COLO829 (cell line): ENCODE measurements around the gene LMX1A.

Source experiments
- DNase-seq: peaks from one replicate; pipeline ENCODE4 v3.0.0; 2012; ENCODE audit warnings: low spot score

The LMX1A gene

DNA sequence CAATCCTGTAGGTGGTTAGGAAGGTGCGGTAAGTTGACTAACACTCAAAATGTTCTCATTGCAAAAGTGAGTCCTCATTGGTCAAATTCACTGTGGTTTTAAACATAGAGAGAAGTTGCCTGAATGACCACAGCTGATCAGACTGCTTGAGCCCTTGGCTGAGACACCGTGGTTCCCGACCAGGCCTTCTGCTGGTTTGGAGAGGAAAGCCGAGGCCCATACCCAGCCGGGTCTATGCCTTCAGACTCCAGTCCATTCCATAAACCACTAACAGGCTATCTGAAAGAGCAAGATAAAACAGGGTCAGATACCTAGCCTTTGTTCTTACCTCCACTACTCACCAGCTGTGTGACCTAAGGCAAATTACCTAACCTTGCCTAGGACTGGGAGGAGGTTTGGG lies 133.9 kb downstream of the LMX1A start:
- no peak for DNase-seq

DNA sequence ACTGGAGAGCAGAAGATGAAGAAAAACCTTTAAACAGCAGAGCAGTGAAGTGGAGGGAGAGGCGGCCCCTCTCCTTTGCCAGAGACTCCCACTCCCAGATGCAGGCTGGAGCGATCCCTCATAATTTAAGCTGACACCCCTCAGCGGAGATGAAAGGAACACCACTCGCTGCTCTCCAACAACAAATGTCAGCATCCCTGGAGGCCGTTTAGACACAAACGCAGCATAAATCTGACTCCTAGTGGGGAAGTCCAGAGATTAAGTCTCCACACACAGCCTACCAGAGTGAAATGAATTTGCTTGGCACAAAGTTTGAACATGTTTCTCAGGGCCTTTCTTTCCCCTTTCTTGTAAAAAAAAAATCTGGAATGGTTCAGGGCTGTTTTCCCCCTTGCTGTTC lies 137.8 kb downstream of the LMX1A start:
- no peak for DNase-seq

DNA sequence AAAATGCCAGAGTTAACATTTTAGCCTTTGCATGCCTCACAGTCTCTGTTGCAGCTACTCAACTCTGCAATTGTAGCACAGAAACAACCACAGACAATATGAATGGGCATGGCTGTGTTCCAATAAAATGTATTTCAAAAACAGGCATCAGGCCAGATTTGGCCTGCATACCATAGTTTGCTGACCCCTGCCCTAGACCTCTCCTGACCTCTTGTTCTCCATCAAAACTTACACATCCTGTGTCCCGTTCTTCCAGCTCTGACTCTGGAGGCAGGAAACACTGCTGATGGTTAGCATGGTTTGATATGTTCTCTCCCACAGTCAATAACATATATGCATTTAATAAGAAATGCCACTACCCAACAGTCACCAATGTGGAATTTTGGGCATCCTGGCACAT lies 138.6 kb downstream of the LMX1A start:
- no peak for DNase-seq

DNA sequence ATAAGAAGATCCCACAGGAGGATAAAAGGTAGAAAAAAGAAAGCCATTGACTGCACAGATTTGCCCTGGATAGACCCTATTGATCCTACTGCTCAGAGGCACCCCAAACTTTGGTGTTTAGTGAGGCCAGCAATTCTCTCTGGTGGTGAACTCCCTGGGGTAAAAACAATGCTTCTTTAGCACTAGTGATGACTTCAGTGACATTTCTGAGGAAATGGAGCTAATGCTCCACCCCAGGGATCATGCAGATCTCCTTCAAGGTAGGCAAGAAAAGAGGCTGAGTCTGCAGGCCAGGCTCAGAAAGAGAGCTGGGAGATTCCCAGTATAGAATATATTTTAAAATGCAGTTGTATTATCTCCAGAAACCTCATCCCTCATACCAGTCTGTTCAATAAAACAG lies 140.3 kb downstream of the LMX1A start:
- DNase-seq, result no peak

DNA sequence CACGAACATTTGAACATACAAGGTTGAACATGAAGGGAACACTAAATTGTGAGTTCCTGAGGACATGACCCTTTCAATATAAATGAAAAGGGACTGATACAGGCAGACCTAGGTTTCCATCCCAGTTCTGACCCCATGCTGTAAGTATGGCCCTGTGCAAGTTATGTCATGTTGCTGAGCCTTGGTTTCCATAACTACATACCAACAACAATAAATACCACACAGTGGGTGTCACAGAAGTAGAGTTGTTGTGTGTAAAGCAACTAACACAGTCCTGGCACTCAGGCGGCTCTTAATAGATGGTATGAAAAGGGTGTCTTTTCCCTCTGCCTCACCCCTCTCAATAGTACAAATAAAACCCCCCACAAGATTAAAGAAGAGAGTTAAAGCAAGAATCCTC lies 140.8 kb downstream of the LMX1A start:
- DNase-seq, result no peak

DNA sequence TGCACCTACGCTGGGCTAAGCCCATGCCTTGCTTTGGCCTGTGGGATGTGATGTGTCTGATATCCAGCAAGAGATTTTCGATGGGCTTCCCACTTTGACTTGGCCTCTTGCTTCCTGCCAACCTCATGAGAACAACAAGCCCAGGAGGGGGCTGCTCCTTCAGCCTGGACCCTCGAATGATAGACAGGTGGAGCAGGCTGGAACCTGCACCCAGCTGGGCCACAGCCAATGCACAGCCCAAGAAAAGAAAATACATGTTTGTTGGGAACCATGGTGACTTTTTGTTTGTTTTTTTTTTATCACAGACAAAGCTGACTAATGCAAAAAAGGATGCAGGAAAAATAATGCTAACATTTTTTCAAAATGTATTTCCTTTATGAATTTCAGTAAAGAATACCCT lies 144.3 kb downstream of the LMX1A start:
- no peak for DNase-seq

DNA sequence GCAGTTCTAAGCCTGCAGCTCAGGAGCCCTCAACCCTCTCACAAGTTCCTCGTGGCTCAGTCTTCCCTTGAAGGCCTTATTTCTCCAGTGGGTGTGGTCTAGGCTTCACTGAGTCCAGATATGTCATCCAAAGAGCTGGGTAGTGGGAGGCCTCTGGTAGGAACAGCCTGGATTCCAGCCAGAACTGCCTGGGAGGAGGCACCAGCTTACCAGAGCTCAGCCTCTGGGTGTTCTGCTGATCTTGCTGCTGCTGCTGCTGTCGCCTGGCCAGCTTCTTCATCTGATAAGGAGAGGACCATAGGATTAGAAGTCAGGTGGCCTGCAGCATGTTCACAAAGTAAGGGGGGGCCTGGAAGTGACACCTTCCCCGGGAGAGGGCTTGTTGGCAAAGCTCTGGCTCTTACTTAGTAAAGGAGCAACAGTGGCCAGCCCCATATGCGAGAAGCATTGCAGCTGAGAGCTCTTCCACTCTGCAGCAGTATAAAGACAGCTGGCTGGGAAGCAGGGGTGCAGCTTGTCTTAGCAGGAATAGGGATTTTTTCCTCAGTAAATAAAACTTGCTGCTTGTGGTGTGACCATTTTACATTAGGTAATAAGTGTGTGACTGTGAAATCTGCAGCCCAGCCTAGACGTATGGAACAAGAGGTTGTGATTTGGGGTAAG lies 148.5 kb downstream of the LMX1A start:
- DNase-seq, result no peak

DNA sequence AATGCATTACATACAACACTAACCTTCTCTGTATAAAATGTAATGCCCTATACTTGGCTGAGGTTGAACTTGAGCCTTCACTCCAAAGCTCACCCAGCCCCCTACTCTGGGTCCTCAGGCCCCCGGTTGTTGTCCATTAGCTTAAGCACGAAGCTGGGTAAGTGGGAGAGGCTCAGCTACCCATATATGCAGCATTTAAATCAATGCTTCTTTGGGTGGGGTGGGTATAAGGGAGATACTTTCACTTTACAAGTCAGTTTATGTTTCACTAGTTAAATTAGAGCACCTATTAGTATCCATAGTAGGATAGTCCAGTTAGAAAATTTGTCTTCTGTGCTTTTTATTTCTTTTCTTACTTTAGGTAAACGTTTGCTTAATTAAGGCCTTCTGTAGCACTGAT lies 151.4 kb downstream of the LMX1A start:
- DNase-seq, result no peak

DNA sequence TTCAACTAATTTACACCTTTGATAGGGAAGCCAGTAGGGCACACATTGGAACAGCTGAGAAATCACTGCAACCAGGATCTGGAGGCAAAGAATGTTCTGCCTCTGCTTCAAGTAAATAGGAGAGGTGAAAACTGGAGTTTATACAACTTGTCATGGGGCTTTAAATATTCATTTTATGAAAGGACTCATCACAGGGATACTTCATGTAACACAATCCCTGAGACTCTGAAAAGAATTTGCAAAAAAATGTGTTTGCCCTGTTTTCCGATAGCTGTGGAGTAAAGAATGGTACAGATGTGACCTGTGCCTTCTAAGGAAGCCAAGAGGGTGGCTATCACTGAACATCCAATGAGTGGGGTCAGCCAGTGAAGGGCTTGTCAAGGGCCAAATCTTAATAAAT lies 152.0 kb downstream of the LMX1A start:
- DNase-seq, result no peak

DNA sequence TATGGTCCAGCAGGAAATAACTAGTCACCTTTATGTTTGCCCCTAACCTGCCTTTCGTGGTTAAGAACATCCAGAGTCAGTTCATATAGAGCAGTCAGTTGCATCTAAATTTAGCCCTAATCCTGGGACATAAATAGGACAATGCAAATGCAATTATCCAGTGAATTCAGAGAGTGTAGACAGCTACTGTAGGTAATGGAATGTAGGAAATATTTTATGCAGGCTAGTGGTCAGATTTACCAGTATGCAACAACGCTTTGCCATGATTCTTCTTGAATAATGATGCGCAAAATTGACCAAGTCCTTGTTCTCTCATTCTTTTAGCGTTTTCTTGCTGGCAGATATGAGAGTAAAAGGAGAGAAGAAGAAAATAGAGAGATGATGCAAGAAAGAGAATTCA lies 165.4 kb downstream of the LMX1A start:
- DNase-seq, result no peak

DNA sequence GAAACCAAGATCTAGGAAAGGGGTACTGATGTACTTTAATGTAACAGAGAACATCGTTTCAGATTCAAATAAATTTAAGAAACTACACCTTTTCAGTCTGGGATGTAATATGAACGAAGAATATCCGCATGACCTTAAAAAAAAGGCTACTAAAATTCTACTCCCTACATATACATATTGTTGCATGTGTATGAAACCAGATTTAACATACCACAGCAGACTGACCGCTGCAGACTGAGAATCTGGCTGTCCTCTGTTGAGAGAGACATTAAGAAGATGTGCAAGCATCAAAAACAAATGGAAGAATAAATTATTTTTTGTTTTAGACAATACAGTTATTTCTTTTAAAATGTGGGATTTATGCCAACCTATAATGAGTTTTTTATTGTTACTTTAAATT lies 166.6 kb downstream of the LMX1A start:
- DNase-seq, result no peak

DNA sequence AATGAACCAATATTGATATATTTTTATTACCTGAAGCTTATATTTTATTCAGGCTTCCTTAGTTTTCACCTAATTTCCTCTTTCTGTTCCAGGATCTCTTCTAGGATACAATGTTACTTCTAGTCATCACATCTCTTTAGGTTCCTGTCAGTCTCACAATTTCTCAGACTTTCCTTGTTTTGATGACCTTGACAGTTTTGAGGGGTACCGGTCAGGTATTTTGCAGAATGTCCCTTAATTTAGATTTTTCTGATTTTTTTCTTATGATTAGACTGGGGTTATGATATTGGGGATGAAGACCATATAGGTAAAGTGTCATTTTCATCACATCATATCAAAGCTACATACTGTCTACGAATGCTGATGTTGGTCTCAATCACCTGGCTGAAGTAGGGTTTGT lies 167.5 kb downstream of the LMX1A start:
- DNase-seq, result no peak

DNA sequence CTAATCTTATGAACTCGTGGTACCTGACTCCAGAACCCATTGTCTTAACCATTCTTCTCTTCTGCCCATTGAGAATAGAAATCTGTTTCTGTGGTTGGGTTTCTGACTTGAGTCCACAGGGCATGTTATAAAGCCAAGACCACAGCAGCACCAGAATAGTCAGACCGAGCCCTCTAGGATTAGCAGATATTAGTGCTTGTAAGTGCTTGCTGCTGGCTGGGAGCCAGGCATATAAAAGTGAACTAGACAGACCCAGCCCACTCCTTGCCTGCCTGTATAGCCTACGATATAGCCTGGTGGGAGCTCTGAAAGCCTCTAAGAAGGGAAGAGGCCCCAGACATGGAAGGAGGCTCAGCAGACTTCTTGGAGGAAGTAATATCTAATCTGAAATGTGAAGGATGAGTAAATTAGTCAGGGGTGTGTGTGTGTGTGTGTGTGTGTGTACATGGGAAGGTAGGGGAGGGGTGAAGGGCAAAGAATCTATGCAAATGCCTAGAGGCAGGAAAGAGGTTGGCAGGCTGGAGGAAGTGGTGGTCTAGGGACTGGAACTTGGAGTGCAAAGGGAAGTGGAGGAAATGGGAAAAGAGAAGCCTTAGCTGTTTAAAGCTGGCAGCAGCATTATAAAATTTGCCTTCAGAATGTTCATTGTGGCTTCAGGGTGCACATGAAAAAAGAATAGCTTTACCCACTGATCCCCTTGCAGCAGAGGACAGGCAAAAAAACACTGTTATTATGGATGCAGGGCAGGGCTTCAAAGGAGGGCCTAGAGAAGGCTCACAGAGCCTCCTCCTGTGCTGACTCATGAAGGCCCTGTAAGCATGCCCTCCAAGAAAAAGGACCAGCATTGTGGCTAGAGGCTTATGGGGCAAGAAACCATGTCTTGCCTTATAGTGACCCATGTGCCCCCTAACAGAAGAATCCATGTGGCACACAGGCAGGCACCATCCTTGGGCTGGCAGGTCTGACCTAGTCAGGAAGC lies 169.2 kb downstream of the LMX1A start:
- DNase-seq, result no peak

DNA sequence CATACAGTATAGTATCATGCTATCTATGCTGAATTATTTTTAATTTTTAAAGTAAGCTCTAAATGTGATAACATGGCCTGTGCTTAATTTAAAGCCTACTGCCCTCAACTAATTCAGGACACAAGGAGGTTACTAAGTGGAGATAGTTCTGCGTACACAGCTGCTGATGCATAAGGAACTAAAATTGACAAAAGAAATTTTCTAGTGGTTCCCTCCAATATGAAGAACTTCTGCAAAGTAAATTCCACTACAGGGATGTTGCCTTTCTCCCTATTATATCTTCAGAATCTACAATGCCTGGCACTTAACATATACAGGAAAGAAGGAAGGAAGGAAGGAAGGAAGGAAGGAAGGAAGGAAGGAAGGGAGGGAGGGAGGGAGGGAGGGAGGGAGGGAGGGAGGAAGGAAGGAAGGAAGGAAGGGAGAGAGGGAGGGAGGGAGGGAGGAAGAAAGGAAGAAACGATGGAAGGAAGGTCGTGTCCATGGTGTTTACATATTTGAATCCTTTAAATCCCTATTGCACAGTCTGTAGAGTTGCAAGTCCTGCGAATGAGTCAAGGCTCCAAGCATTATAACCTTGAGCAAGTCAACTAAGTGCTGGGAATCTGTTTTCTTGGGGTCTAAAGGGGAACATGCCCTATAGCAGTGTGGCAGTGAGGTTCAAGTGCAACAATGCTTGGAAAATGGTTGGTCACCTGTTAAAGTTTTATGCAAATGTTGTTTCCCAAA lies 171.2 kb downstream of the LMX1A start:
- no peak for DNase-seq

DNA sequence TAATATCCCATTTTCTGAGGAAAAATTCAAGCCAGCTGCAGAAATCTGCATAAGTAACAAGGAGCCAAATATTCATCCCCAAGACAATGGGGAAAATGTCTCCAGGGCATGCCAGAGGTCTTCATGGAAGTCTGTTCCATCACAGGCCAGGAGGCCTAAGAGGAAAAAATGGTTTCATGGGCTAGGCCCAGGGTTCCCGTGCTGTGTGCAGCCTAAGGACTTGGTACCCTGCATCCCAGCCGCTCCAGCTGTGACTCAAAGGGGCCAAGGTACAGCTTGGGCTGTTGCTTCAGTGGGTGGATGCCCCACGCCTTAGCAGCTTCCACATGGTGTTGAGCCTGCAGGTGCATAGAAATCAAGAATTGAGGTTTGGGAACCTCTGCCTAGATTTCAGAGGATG lies 173.5 kb downstream of the LMX1A start:
- DNase-seq, result no peak

DNA sequence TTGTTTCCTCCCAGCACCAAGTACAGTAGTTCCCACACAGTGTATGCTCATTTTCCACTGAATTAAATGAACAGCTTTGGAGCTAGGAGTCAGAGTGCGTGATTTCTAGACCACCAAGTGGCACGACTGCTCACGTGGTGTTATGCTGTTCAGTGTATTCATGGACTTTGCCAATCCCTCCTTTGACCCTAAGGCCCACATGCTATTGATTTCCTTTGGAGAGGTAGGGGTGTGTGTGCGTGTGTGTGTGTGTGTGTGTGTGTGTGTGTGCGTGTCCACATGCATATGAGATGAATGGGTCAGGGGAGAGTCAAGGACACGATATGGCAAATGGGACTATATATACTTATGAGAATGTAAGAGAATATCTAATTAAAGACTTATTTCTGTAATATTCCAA lies 177.2 kb downstream of the LMX1A start:
- no peak for DNase-seq

DNA sequence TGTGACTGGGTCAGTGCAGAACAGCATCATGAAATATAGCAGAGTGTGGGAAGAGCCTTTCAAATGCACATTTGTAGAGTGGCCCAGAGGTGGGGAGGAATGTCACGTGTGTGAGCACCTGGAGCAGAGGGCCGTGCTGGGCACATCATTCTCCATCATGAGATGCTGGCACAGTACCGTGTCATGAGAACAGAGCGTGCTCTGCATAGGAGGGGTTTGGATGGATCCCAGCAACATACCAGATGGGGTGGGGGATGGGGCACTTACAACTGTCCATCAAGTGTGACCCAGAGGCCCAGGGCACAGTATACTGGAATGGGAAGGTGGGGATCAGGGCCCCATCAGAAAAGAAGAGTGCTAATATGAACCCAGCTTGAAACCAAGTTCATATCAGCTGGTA lies 182.0 kb downstream of the LMX1A start:
- no peak for DNase-seq

DNA sequence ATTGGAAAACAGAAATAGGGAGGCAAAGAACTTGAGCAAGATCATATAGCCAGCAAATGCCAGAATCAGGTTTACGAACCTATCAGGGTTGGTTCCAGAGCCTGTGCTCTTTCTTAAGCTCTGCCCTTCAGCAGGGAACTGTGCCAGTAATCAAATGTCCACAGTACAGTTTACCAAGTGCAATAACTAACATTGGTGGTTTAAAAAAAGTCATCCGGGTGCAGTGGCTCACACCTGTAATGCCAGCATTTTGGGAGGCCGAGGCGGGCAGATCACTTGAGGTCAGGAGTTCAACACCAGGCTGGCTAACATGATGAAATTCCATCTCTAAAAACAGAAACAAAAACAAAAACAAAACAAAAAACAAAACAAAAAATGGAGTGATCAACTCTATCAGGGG lies 182.7 kb downstream of the LMX1A start:
- DNase-seq, result no peak

DNA sequence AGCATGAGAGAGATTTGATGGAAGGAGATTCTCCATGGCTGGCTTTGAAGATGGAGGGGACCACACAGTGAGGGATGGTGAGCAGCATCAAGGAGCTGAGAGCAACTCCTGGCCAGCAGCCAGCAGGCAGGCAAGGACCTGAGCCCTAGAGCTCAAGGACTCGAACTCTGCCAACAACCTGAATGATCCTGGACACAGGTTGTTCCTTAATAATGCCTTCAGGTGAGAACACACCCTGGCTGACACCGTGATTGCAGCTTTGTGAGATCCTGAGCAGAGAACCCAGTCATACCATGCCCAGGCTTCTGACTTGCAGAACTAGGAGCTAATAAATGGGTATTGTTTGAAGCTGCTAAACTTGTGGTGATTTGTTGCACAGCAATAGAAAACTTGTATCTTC lies 183.1 kb downstream of the LMX1A start:
- no peak for DNase-seq

DNA sequence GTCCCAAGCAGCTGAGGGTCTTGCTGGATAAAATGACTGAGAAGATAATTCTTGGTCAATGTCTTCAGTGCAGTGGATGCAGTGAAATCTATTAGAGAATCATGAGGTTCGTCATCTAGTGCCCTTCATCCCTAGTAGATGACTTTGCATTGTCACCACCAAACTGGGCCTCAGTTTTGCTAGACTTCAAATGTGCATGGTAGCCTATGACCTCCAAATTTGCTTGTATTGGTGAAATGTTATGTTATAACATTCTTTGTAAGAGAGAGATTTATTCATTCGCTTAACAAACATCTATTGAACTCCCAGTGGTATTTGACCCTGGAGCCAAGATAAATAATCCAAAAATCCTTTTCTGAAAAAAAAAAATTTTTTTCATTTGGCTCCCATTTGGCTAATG lies 183.8 kb downstream of the LMX1A start:
- DNase-seq, result no peak

DNA sequence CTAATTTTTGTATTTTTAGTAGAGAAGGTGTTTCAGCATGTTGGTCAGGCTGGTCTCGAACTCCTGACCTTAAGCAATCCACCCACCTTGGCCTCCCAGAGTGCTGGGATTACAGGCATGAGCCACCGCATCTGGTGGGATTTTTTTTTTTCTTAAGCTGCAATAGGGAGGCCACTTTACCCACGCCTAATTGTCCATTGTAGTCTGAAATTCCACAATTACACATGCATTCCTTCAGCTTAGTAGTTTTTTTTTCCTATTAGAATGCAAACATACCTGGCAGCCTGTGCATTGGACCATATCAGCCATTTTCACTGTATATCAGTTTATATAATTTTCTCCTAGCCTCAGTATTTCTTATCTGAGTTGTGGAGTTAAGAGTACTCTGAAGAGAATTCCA lies 186.8 kb downstream of the LMX1A start:
- no peak for DNase-seq

DNA sequence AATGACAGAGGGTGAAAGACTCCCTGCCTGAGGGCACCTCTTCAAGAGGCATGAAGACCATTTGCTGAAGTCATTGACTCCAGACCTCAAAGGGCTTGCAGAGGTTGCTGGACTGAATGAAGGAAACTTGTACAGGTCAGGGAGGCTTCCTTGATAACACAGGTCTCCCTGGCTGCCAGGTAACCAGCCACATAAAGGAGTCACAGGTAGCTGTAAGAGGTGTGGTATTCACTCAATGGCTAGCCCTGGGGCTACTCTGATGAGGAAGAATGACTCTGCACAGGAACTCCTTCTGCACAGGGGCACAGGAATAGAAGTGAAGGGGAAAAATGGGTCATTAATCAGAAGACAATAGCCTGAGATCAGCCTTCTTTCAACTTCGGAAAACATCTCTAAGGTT lies 187.5 kb downstream of the LMX1A start:
- no peak for DNase-seq

DNA sequence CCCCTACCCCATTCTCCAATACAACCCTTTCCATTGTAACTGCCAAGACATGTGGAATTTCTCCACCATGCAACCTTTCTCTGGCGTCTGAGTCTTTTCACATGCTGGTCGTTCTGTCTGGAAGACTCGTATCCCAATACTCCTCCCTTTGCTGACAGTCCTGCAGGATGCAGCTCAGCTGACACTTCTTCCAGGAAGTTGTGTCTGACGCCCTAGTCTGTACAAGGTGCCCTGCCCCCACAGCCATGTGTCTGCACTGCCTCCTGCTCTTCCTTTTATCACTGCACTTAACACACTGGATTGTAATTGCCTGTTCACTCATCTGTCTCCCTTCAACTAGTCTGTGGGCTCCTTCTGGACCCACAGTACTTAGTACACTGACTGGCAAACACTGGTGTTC lies 188.0 kb downstream of the LMX1A start:
- DNase-seq, result no peak
